Activated CD8-positive, alpha-beta memory T cell treated with anti-CD3 and anti-CD28 coated beads for 36 hours (primary cell): ENCODE measurements around the gene DGKE. TPM values are rescaled to one million over a fixed set of nuclear protein-coding genes. Genes with fewer than 3 reads are reported as not detected.

Source experiments
- total RNA-seq, 2 experiments: library from RNA; stranded (reverse); gene quantifications; one replicate each; pipeline ENCODE4 v1.2.3, GENCODE V29; 2021

The DGKE gene
- total RNA-seq, 2 experiments from 2014 or later: 30.7 to 33.9 TPM

Other genes starting within 250 kb of the DGKE start
- under 1 TPM in 1 of 2 experiments, not detected in 1; 0.15 TPM for gene NOG, start 240.5 kb upstream of the DGKE start, total RNA-seq
- 1 to 10 TPM; 2.3 to 3.3 TPM for gene C17orf67, start 231 bp upstream of the DGKE start, total RNA-seq
- gene TRIM25, start 79.9 kb downstream of the DGKE start, total RNA-seq: 10 to 100 TPM; 65.5 to 65.6 TPM
- gene COIL, start 126.9 kb downstream of the DGKE start, total RNA-seq: 10 to 100 TPM; 21.5 to 22.5 TPM
- gene SCPEP1, start 144.0 kb downstream of the DGKE start, total RNA-seq: 10 to 100 TPM; 24.4 to 25.6 TPM